Measurements from ENCODE around the gene CALML4. TPM values are rescaled to one million over a fixed set of nuclear protein-coding genes. Genes with fewer than 3 reads are reported as not detected.

Gene CALML4
- total and polyA plus RNA-seq, 2 donors (not counting 3 experiments of a cell fraction or from before 2014, with no cell fraction given): 2.6 to 10.1 TPM

DNA sequence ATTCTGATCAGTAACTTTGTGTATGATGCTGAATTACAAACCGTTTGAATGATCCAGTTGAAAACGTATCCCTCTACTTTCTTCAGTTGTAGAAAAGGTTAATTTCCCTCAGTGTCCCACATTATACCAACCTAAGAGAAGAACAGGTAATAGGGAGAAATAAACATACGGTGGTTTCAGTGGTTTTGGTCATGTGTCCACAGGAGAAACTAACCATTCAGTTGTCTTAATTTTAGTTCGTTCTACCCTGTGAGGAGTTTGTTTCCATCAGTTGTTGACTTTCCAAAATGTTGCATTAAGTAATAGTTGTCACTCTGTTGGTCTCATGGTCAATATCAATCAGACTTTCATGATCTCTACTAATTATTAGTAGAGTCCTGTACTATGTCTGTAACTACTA, 15.1 kb downstream of the CALML4 start:
- dilution Hi-C loops (cut with MboI; ENCODE audit: extremely low pct_ligation_motif_present, low sequenced_read_pairs) (no loop called here), intact Hi-C loops (cut with micrococcal nuclease) (no loop called here)
- no peaks in the 10 kb centered on the region for H4K20me1 ChIP-seq (replicated peaks; ENCODE audit: control insufficient read depth, extremely low read depth, insufficient read depth, low read length)
- no peak overlapping the region for H3K4me3 ChIP-seq (replicated peaks in 1 of 3; ENCODE audit: insufficient read depth in 1 of 3, low read depth in 1 of 3, low read length in 3 of 3)
- no peaks in the 10 kb centered on the region for H3K9me1 ChIP-seq (replicated peaks; ENCODE audit: control insufficient read depth, extremely low read depth, insufficient read depth, low read length)
- no peaks in the 10 kb centered on the region for H3K27me3 ChIP-seq (ENCODE audit: control insufficient read depth in 2 of 2, insufficient read depth in 2 of 2, low read length in 2 of 2)
- ChIA-PET POLR2A (no interaction called here), CTCF (no interaction called here)
- H3K4me1 ChIP-seq (ENCODE audit: control insufficient read depth, extremely low read depth, insufficient read depth, low read length): no peaks in the 10 kb centered on the region
- no peak for TF ChIP-seq FOS (IDR thresholded peaks at IDR 0.05; ENCODE audit: borderline replicate concordance, insufficient read depth, low read length)
- no peak for TF ChIP-seq POLR2A (IDR thresholded peaks at IDR 0.05; ENCODE audit: low read depth, low read length)
- H3K9ac ChIP-seq (replicated peaks; ENCODE audit: extremely low read depth, insufficient read depth, low read length): no peak overlapping the region
- BruUV-seq (replicated peaks): no TSS peak
- DNase-seq (ENCODE audit: low read depth, low spot score) (no peak), FAIRE-seq (no peak)
- no peak overlapping the region for H3K4me2 ChIP-seq (ENCODE audit: insufficient read depth, low read length)
- H3K9me3 ChIP-seq (replicated peaks; ENCODE audit: control insufficient read depth, insufficient read depth, low read length): no peaks in the 10 kb centered on the region
- H3K27ac ChIP-seq (ENCODE audit: insufficient read depth, low read depth, low read length): no peak overlapping the region
- H3K36me3 ChIP-seq (ENCODE audit: control insufficient read depth in 2 of 2, extremely low read depth in 1 of 2, insufficient read depth in 2 of 2, low read length in 2 of 2): peaks cover 10 to 15% of the 10 kb centered on the region in 2 experiments
- no peaks in the 10 kb centered on the region for H3K79me2 ChIP-seq (ENCODE audit: control insufficient read depth, insufficient read depth, low read length)
- H2AFZ ChIP-seq (ENCODE audit: low read depth, low read length): no peak overlapping the region

GRCh38 chr15:68188647-68189046, 16.5 kb downstream of the CALML4 start:
- no peaks in the 10 kb centered on the region for H3K4me1 ChIP-seq (ENCODE audit: control insufficient read depth, extremely low read depth, insufficient read depth, low read length)
- H3K27ac ChIP-seq (ENCODE audit: insufficient read depth, low read depth, low read length): no peak overlapping the region
- ChIA-PET CTCF (no interaction called here), POLR2A (no interaction called here)
- H3K79me2 ChIP-seq (ENCODE audit: control insufficient read depth, insufficient read depth, low read length): no peaks in the 10 kb centered on the region
- DNase-seq (ENCODE audit: low read depth, low spot score) (no peak), FAIRE-seq (no peak)
- peaks cover 15% of the 10 kb centered on the region in 2 experiments for H3K36me3 ChIP-seq (ENCODE audit: control insufficient read depth in 2 of 2, extremely low read depth in 1 of 2, insufficient read depth in 2 of 2, low read length in 2 of 2)
- no peak overlapping the region for H2AFZ ChIP-seq (ENCODE audit: low read depth, low read length)
- no peaks in the 10 kb centered on the region for H3K9me1 ChIP-seq (replicated peaks; ENCODE audit: control insufficient read depth, extremely low read depth, insufficient read depth, low read length)
- no peaks in the 10 kb centered on the region for H3K27me3 ChIP-seq (ENCODE audit: control insufficient read depth in 2 of 2, insufficient read depth in 2 of 2, low read length in 2 of 2)
- no peak overlapping the region for H3K4me3 ChIP-seq (replicated peaks in 1 of 3; ENCODE audit: insufficient read depth in 1 of 3, low read depth in 1 of 3, low read length in 3 of 3)
- intact Hi-C loops (cut with micrococcal nuclease) (no loop called here), dilution Hi-C loops (cut with MboI; ENCODE audit: extremely low pct_ligation_motif_present, low sequenced_read_pairs) (no loop called here)
- H4K20me1 ChIP-seq (replicated peaks; ENCODE audit: control insufficient read depth, extremely low read depth, insufficient read depth, low read length): no peaks in the 10 kb centered on the region
- TF ChIP-seq EZH2 (IDR thresholded peaks at IDR 0.05; ENCODE audit: borderline replicate concordance, low read depth, low read length, severe bottlenecking): no peak
- TF ChIP-seq POLR2AphosphoS5 (IDR thresholded peaks at IDR 0.05; ENCODE audit: insufficient read depth, low read depth, low read length): no peak
- no peak for TF ChIP-seq MAX (IDR thresholded peaks at IDR 0.05; ENCODE audit: insufficient read depth, insufficient read length)
- TF ChIP-seq FOS (IDR thresholded peaks at IDR 0.05; ENCODE audit: borderline replicate concordance, insufficient read depth, low read length): no peak
- TF ChIP-seq GATA2 (IDR thresholded peaks at IDR 0.05; ENCODE audit: insufficient read depth, insufficient read length, low read depth, low read length): no peak
- TF ChIP-seq, protein P1, sequence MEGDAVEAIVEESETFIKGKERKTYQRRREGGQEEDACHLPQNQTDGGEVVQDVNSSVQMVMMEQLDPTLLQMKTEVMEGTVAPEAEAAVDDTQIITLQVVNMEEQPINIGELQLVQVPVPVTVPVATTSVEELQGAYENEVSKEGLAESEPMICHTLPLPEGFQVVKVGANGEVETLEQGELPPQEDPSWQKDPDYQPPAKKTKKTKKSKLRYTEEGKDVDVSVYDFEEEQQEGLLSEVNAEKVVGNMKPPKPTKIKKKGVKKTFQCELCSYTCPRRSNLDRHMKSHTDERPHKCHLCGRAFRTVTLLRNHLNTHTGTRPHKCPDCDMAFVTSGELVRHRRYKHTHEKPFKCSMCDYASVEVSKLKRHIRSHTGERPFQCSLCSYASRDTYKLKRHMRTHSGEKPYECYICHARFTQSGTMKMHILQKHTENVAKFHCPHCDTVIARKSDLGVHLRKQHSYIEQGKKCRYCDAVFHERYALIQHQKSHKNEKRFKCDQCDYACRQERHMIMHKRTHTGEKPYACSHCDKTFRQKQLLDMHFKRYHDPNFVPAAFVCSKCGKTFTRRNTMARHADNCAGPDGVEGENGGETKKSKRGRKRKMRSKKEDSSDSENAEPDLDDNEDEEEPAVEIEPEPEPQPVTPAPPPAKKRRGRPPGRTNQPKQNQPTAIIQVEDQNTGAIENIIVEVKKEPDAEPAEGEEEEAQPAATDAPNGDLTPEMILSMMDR (IDR thresholded peaks at IDR 0.05; ENCODE audit: extremely low read depth in 1 of 2, insufficient read depth in 1 of 2, low read depth in 1 of 2, low read length in 2 of 2): no peak
- no peak for TF ChIP-seq MYC (IDR thresholded peaks at IDR 0.05; ENCODE audit: low read depth, low read length)
- TF ChIP-seq JUN (IDR thresholded peaks at IDR 0.05; ENCODE audit: borderline replicate concordance, insufficient read depth, insufficient read length, low read depth): no peak
- no peak for TF ChIP-seq POLR2A (IDR thresholded peaks at IDR 0.05; ENCODE audit: low read depth, low read length)
- no TSS peak for BruUV-seq (replicated peaks)
- H3K4me2 ChIP-seq (ENCODE audit: insufficient read depth, low read length): no peak overlapping the region
- H3K9me3 ChIP-seq (replicated peaks; ENCODE audit: control insufficient read depth, insufficient read depth, low read length): no peaks in the 10 kb centered on the region
- no peak overlapping the region for H3K9ac ChIP-seq (replicated peaks; ENCODE audit: extremely low read depth, insufficient read depth, low read length)

Data from endothelial cell of umbilical vein (primary cell).